Loucy (cell line): Measurements from ENCODE around the gene EXTL1.

Experiments
- H2AFZ ChIP-seq: fragments of 200-600 bp; sonication (generic); 2 replicates; pipeline ENCODE4 v1.6.0; 2016; ENCODE audit warnings: antibody characterized with exemption, mild to moderate bottlenecking, low read length, moderate library complexity
- H3F3A ChIP-seq: fragments of 200-600 bp; 2 replicates; pipeline ENCODE4 v1.6.0; 2016; ENCODE audit warnings: antibody characterized with exemption, low read depth, mild to moderate bottlenecking
- H3K27me3 ChIP-seq: fragments of 200-600 bp; sonication (generic); 2 replicates; pipeline ENCODE4 v1.6.1; 2014; ENCODE audit warnings: low read length, mild to moderate bottlenecking; ENCODE audit not compliant: insufficient read depth, poor library complexity, severe bottlenecking
- H3K36me3 ChIP-seq: fragments of 200-600 bp; sonication (generic); 2 replicates; pipeline ENCODE4 v1.6.1; 2016; ENCODE audit warnings: low read length; ENCODE audit not compliant: insufficient read depth
- H3K4me1 ChIP-seq: fragments of 200-600 bp; sonication (generic); 2 replicates; pipeline ENCODE4 v1.5.1; 2014; ENCODE audit warnings: low read length, mild to moderate bottlenecking; ENCODE audit not compliant: insufficient read depth, poor library complexity, severe bottlenecking
- H3K4me2 ChIP-seq: fragments of 200-600 bp; sonication (generic); 2 replicates; pipeline ENCODE4 v1.6.0; 2014; ENCODE audit warnings: antibody characterized with exemption, low read length, low read depth, mild to moderate bottlenecking; ENCODE audit not compliant: poor library complexity, severe bottlenecking
- H3K4me3 ChIP-seq: fragments of 200-600 bp; sonication (generic); 2 replicates; pipeline ENCODE4 v1.5.1; 2014; ENCODE audit warnings: low read length, mild to moderate bottlenecking, mixed read lengths; ENCODE audit not compliant: poor library complexity, severe bottlenecking
- H3K79me2 ChIP-seq: fragments of 200-600 bp; sonication (generic); 2 replicates; pipeline ENCODE4 v1.6.1; 2014; ENCODE audit warnings: low read length; ENCODE audit not compliant: insufficient read depth
- H3K9ac ChIP-seq: fragments of 200-600 bp; sonication (generic); 2 replicates; pipeline ENCODE4 v1.6.0; 2014; ENCODE audit warnings: mild to moderate bottlenecking, low read depth, low read length, moderate library complexity; ENCODE audit not compliant: poor library complexity, severe bottlenecking
- H3K9me2 ChIP-seq: fragments of 200-600 bp; sonication (generic); replicated peaks from 2 replicates; pipeline ENCODE4 v1.6.1; 2016; ENCODE audit warnings: low read depth, low read length, mixed read lengths
- H3K9me3 ChIP-seq: fragments of 200-600 bp; sonication (generic); 2 replicates; pipeline ENCODE4 v1.6.1; 2014; ENCODE audit warnings: mild to moderate bottlenecking, antibody characterized with exemption, low read length, low read depth; ENCODE audit not compliant: insufficient read depth
- H4K20me1 ChIP-seq: fragments of 200-600 bp; sonication (generic); 2 replicates; pipeline ENCODE4 v1.6.0; 2014; ENCODE audit warnings: antibody characterized with exemption, low read length, mild to moderate bottlenecking; ENCODE audit not compliant: insufficient read depth, poor library complexity, severe bottlenecking
- EZH2phosphoT487 ChIP-seq: fragments of 200-600 bp; IDR thresholded peaks from 2 replicates; pipeline ENCODE4 v1.6.1; 2018; ENCODE audit warnings: antibody characterized with exemption, mild to moderate bottlenecking, moderate library complexity, borderline replicate concordance
- TF ChIP-seq, protein P1 (sequence below): fragments of 200-600 bp; sonication (generic); conservative IDR thresholded peaks from 2 replicates; pipeline ENCODE4 v1.5.1; 2014; ENCODE audit warnings: mild to moderate bottlenecking, antibody characterized with exemption, low read length

EXTL1 gene

DNA sequence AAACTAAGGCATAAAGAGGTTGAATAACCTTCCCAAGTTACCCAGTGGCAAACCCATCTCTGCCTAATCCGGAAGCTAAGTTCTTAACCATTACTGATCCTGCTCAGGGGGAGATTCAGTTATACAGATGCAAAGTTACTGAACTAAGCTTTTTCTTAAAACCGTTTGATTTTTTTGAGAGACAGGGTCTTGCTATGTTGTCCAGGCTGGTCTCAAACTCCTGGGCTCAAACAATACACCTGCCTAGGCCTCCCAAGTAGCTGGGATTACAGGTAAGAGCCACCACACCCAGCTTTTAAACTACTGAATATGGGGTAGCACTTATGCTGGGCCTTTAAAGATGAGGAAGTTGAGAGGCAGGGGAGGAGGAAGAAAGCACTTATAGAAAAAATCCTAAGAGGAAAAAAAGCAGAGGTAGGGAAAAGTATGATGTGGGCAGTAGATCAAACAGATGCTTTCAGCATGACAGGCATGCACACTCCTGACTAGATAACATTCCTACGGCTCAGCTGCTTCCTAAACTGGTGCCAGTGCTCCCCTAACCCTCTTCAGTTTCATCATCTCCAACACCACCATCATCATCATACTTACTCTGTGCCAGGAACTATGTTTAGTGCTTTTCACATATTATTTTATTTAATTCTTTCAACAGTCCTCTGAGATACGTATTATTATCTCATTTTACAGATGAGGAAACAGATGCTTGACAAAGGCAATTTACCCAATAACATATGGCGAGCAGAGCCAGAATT, 29.5 kb upstream of the EXTL1 start:
- no peak overlapping the region for H3K4me2 ChIP-seq

DNA sequence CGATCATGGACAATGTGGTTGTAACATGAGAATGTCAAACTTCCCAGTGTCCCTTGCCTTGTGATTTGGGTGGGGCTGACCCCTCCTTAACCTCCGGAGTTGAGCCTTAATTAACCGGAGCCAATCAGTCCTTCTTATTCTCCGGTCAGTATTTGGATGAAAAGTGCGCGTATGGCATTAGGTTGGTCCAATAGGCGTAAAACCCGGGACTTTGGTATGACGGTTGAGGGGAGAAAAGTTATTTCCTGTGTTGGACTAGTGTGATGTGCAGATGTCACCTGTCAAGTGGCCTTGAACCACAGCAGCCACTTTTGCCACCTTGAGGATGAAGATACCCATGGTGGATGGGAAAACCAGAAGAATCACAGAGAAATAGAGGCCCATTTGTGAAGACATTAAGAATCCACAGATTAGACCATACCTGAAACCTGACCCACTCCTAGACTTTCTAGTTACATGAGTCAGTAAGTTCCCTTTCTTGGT, 28.8 kb upstream of the EXTL1 start:
- H2AFZ ChIP-seq = no peak overlapping the region

More for the DNA sequence above, 29.5 kb upstream of the EXTL1 start:
- H3K4me3 ChIP-seq = no peak overlapping the region
- no peaks in the 10 kb centered on the region for H3K9me2 ChIP-seq
- no peaks in the 10 kb centered on the region for H4K20me1 ChIP-seq
- H3F3A ChIP-seq = no peaks in the 10 kb centered on the region
- no peaks in the 10 kb centered on the region for H3K36me3 ChIP-seq
- H2AFZ ChIP-seq = no peak overlapping the region
- no peak overlapping the region for H3K9ac ChIP-seq
- peaks cover 19% of the 10 kb centered on the region; the same call in 1 of the 2 replicates for H3K79me2 ChIP-seq
- H3K9me3 ChIP-seq = no peaks in the 10 kb centered on the region
- H3K4me1 ChIP-seq = peaks cover 55% of the 10 kb centered on the region
- H3K27me3 ChIP-seq = no peaks in the 10 kb centered on the region
- TF ChIP-seq, protein P1, sequence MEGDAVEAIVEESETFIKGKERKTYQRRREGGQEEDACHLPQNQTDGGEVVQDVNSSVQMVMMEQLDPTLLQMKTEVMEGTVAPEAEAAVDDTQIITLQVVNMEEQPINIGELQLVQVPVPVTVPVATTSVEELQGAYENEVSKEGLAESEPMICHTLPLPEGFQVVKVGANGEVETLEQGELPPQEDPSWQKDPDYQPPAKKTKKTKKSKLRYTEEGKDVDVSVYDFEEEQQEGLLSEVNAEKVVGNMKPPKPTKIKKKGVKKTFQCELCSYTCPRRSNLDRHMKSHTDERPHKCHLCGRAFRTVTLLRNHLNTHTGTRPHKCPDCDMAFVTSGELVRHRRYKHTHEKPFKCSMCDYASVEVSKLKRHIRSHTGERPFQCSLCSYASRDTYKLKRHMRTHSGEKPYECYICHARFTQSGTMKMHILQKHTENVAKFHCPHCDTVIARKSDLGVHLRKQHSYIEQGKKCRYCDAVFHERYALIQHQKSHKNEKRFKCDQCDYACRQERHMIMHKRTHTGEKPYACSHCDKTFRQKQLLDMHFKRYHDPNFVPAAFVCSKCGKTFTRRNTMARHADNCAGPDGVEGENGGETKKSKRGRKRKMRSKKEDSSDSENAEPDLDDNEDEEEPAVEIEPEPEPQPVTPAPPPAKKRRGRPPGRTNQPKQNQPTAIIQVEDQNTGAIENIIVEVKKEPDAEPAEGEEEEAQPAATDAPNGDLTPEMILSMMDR = no peak
- no peak for TF ChIP-seq EZH2phosphoT487

DNA sequence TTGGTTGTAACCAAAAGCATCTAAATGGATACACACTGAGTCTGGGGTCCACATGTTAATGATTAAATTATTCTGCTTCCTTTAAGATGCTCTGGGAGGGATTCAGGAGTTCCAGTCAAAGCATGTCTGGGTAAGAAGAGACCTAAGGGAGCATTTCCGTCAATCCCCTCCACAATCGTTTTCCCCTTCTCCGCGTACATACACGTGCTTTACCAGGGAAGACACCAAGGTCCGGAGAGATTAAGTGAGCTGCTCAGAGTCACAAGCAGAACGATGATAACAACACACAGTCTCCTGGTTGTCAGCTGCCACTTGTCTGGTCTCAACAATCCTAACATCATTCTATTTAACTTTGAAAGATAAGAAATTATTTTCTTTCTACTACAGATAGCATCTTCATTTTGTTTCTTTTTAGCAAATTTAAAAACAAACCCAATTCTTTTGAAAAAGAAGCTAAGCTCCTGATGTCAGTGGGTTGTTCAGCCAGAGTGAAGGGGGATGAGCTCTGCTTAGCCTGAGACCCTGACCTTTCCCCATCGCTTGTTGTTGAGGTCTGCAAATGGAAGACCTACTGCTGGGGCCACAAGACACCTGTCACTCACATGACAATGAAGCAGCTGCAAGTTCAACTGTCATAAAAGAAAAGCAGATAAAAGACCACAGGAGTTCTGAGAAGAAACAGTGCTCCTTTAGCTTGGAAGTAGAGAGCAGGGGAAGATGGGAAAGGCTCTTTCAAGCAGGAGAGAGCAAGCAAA, 28.2 kb upstream of the EXTL1 start:
- Histone ChIP-seq H3F3A (no peaks in the 10 kb centered on the region), H3K9me2 (no peaks in the 10 kb centered on the region), H3K9me3 (no peaks in the 10 kb centered on the region), H3K9ac (no peak overlapping the region), H3K27me3 (no peaks in the 10 kb centered on the region), H3K79me2 (peaks cover 22% of the 10 kb centered on the region; the same call in 1 of the 2 replicates), H4K20me1 (no peaks in the 10 kb centered on the region), H3K4me3 (no peak overlapping the region), H3K4me1 (peaks cover 54% of the 10 kb centered on the region), H2AFZ (no peak overlapping the region), H3K36me3 (no peaks in the 10 kb centered on the region), H3K4me2 (peak overlapping the region; percentile 8)
- TF ChIP-seq, protein P1 = no peak
- no peak for TF ChIP-seq EZH2phosphoT487

More for the DNA sequence above, 28.8 kb upstream of the EXTL1 start:
- TF ChIP-seq EZH2phosphoT487 = no peak
- TF ChIP-seq, protein P1 = no peak
- no peak overlapping the region for H3K9ac ChIP-seq
- peaks cover 56% of the 10 kb centered on the region for H3K4me1 ChIP-seq
- no peaks in the 10 kb centered on the region for H3K27me3 ChIP-seq
- no peaks in the 10 kb centered on the region for H3F3A ChIP-seq
- no peaks in the 10 kb centered on the region for H3K36me3 ChIP-seq
- peaks cover 24% of the 10 kb centered on the region; the same call in 1 of the 2 replicates for H3K79me2 ChIP-seq
- H3K4me3 ChIP-seq = no peak overlapping the region
- no peaks in the 10 kb centered on the region for H3K9me3 ChIP-seq
- no peak overlapping the region for H3K4me2 ChIP-seq
- H3K9me2 ChIP-seq = no peaks in the 10 kb centered on the region
- H4K20me1 ChIP-seq = no peaks in the 10 kb centered on the region
